Keratinocyte (primary cell): ENCODE results near the gene DCAF15. TPM values are rescaled to one million over a fixed set of nuclear protein-coding genes. Genes with fewer than 3 reads are reported as not detected.

Experiments used
- DNase-seq: peaks from one replicate; pipeline ENCODE4 v3.0.0-alpha.2; 2011; ENCODE audit warnings: low read depth, missing footprints, low spot score
- FAIRE-seq: peaks from 2 replicates; lab custom pipeline; 2011; peaks lifted over from hg19 to GRCh38; lab: Jason Lieb, UNC
- H2AFZ ChIP-seq: 2 replicates; pipeline ENCODE4 v1.6.0; 2012; ENCODE audit warnings: low read length, control low read depth, inconsistent platforms; ENCODE audit not compliant: control insufficient read depth
- H3K27ac ChIP-seq: 2 replicates; pipeline ENCODE4 v1.5.1; 2011; ENCODE audit warnings: low read length; ENCODE audit not compliant: control insufficient read depth, insufficient read depth
- H3K27me3 ChIP-seq: 3 replicates; pipeline ENCODE4 v1.6.0; 2011; ENCODE audit warnings: low read length; ENCODE audit not compliant: control insufficient read depth, insufficient read depth; ENCODE audit errors: extremely low read depth
- H3K36me3 ChIP-seq, 2 experiments: 2 replicates in 1 of 2; 3 replicates in 1 of 2; pipeline ENCODE4 v1.5.1; 2011; ENCODE audit warnings: low read length in 2 of 2, mild to moderate bottlenecking in 1 of 2; ENCODE audit not compliant: control insufficient read depth in 2 of 2, insufficient read depth in 2 of 2; ENCODE audit errors: extremely low read depth in 1 of 2
- H3K4me1 ChIP-seq: 3 replicates; pipeline ENCODE4 v1.5.1; 2011; ENCODE audit warnings: low read length; ENCODE audit not compliant: control insufficient read depth, insufficient read depth; ENCODE audit errors: extremely low read depth
- H3K4me2 ChIP-seq: 3 replicates; pipeline ENCODE4 v1.6.0; 2011; ENCODE audit warnings: low read depth, low read length; ENCODE audit not compliant: control insufficient read depth, insufficient read depth; ENCODE audit errors: extremely low read depth
- H3K4me3 ChIP-seq, 3 experiments: fragments of 200-600 bp in 1 of 3; sonication (generic) in 1 of 3; 2 replicates in 2 of 3; 3 replicates in 1 of 3; pipeline ENCODE4 v1.5.1; 2011 to 2016; ENCODE audit warnings: low read length in 3 of 3, mild to moderate bottlenecking in 3 of 3, control low read depth in 2 of 3, inconsistent platforms in 1 of 3, low read depth in 1 of 3, mixed read lengths in 1 of 3, mixed run types in 1 of 3, moderate library complexity in 1 of 3; ENCODE audit not compliant: control insufficient read depth in 2 of 3, insufficient read depth in 2 of 3; ENCODE audit errors: extremely low read depth in 1 of 3
- H3K79me2 ChIP-seq: 2 replicates; pipeline ENCODE4 v1.6.0; 2012; ENCODE audit warnings: low read length; ENCODE audit not compliant: control insufficient read depth, insufficient read depth
- H3K9ac ChIP-seq: 3 replicates; pipeline ENCODE4 v1.6.0; 2011; ENCODE audit warnings: low read length; ENCODE audit not compliant: control insufficient read depth, insufficient read depth; ENCODE audit errors: extremely low read depth
- H3K9me1 ChIP-seq: 3 replicates; pipeline ENCODE4 v1.6.0; 2011; ENCODE audit warnings: low read length; ENCODE audit not compliant: control insufficient read depth, insufficient read depth; ENCODE audit errors: extremely low read depth
- H3K9me3 ChIP-seq: 2 replicates; pipeline ENCODE4 v1.5.1; 2012; ENCODE audit warnings: low read depth, low read length; ENCODE audit not compliant: control insufficient read depth
- H4K20me1 ChIP-seq: 3 replicates; pipeline ENCODE4 v1.6.0; 2011; ENCODE audit warnings: low read length; ENCODE audit not compliant: control insufficient read depth, insufficient read depth; ENCODE audit errors: extremely low read depth
- CTCF ChIP-seq, 3 experiments: IDR thresholded peaks in 1 of 3; conservative IDR thresholded peaks in 1 of 3; optimal IDR thresholded peaks in 1 of 3; 2 replicates in 2 of 3; 3 replicates in 1 of 3; pipeline versions ENCODE3 to v1.5.1; 2011; ENCODE audit warnings: low read length in 3 of 3, mild to moderate bottlenecking in 3 of 3, moderate library complexity in 2 of 3, control low read depth in 1 of 3, inconsistent platforms in 1 of 3; ENCODE audit not compliant: insufficient read depth in 2 of 3; ENCODE audit errors: extremely low read depth in 1 of 3
- EZH2 ChIP-seq: IDR thresholded peaks from one replicate; pipeline ENCODE4 v1.6.1; 2012; ENCODE audit warnings: inconsistent platforms, mild to moderate bottlenecking, low read length, moderate library complexity
- dilution Hi-C: fragments of 300-500 bp; cut with MboI; formaldehyde crosslinking; loops from one replicate; pipeline ENCODE4 v1.7.0; 2020; ENCODE audit warnings: low sequenced_read_pairs; ENCODE audit not compliant: extremely low pct_ligation_motif_present
- polyA plus RNA-seq, 5 experiments: library from polyadenylated mRNA; depleted of rRNA in 3 of 5; stranded (reverse) in 3 of 5; stranded (forward) in 1 of 5; unstranded in 1 of 5; fragments of >200 nt; gene quantifications; 1 replicate in 1 of 5; 2 replicates in 3 of 5; 3 replicates in 1 of 5; pipeline versions ENCODE4 v1.2.1 to v1.2.3, GENCODE V29; 2011 to 2012; ENCODE audit warnings: missing spikeins in 2 of 5, low read depth in 1 of 5, low replicate concordance in 1 of 5

DCAF15 gene
- polyA plus RNA-seq, 1 donor (not counting 4 experiments of a cell fraction or from before 2014, with no cell fraction given): 15.1 TPM

DNA sequence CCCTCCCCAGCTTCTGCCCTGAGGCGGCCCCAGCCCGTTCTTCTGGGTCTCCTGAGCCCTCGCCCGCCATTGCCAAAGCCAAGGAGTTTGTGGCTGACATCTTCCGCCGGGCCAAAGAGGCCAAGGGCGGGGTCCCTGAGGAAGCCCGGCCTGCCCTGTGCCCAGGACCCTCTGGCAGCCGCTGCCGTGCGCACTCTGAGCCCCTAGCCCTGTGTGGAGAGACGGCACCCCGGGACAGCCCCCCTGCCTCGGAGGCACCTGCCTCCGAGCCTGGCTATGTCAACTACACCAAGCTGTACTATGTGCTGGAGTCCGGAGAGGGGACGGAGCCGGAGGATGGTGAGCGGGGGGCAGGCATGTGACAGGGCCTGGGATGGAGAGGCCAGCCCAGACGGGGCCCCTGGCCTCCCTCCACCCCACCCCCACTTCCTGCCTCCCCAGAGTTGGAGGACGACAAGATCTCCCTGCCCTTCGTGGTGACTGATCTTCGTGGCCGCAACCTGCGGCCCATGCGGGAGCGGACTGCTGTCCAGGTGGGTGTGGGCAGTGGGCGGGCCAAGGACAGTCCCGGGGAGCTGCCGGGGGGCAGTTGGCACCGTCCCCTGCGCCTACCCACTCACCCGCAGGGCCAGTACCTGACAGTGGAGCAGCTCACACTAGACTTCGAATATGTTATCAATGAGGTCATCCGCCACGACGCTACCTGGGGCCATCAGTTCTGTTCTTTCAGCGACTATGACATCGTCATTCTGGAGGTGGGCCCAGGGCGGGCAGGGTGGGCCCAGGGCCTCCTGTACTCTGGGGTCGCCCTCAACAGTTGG, 7.0 kb downstream of the DCAF15 start:
- peaks cover 32 to 36% of the 10 kb centered on the region in 2 experiments for H3K36me3 ChIP-seq
- no peak overlapping the region for H3K4me2 ChIP-seq
- H2AFZ ChIP-seq: no peak overlapping the region
- H3K9ac ChIP-seq: no peak overlapping the region
- FAIRE-seq (no peak), DNase-seq (no peak)
- no peaks in the 10 kb centered on the region for H3K9me3 ChIP-seq
- no peaks in the 10 kb centered on the region for H3K9me1 ChIP-seq
- no peaks in the 10 kb centered on the region for H3K27me3 ChIP-seq
- no peaks in the 10 kb centered on the region for H3K4me1 ChIP-seq
- TF ChIP-seq CTCF (optimal IDR thresholded peaks at IDR 0.05 in 1 of 3, IDR thresholded peaks at IDR 0.05 in 1 of 3, conservative IDR thresholded peaks at IDR 0.05 in 1 of 3; ENCODE audit: extremely low read depth in 1 of 3, insufficient read depth in 2 of 3, low read length in 3 of 3): no peak
- TF ChIP-seq EZH2: no peak
- no peaks in the 10 kb centered on the region for H4K20me1 ChIP-seq
- peaks cover 3% of the 10 kb centered on the region for H3K79me2 ChIP-seq
- H3K27ac ChIP-seq: no peak overlapping the region
- no peak overlapping the region for H3K4me3 ChIP-seq
- dilution Hi-C loops: no loop called here

- no peaks in the 10 kb centered on the region for H3K27me3 ChIP-seq
- H3K4me1 ChIP-seq: no peaks in the 10 kb centered on the region
- no peak for TF ChIP-seq EZH2
- TF ChIP-seq CTCF (optimal IDR thresholded peaks at IDR 0.05 in 1 of 3, IDR thresholded peaks at IDR 0.05 in 1 of 3, conservative IDR thresholded peaks at IDR 0.05 in 1 of 3; ENCODE audit: extremely low read depth in 1 of 3, insufficient read depth in 2 of 3, low read length in 3 of 3): peak in 2 of 3 experiments; percentile 29 to 33
- no peak for FAIRE-seq
- H3K4me3 ChIP-seq: no peak overlapping the region
- dilution Hi-C loops: no loop called here
- peaks cover 31 to 34% of the 10 kb centered on the region in 2 experiments for H3K36me3 ChIP-seq
- H4K20me1 ChIP-seq: no peaks in the 10 kb centered on the region
- H2AFZ ChIP-seq: no peak overlapping the region
- H3K9ac ChIP-seq: no peak overlapping the region
- H3K4me2 ChIP-seq: no peak overlapping the region
- no peak overlapping the region for H3K27ac ChIP-seq
- H3K79me2 ChIP-seq: no peaks in the 10 kb centered on the region
- H3K9me3 ChIP-seq: no peaks in the 10 kb centered on the region
- no peak for DNase-seq
- no peaks in the 10 kb centered on the region for H3K9me1 ChIP-seq
Observed at GRCh38 chr19:13959962-13960862, 7.9 kb downstream of the DCAF15 start.
